Measurements from ENCODE around the gene INO80B.

DNA sequence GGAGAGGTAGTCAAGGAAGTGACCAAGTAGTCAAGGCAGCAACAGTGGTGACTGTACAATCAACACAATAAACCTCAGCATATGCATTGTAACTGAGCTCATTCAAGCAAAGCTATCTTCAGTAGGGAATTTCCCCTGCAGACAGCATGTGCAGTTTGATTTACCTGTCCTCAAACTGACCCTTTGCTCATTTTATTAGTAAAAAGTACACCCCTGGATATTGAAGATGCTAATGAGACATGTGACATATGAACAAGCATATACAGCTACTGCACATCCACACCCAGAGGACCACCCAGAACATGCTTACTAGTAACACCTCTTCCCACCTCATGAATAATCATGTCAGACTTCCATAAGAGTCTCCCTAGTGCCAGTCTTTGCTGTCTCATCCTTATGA lies 48.9 kb upstream of the INO80B start:
- TF ChIP-seq CHD2 (IDR thresholded peaks at IDR 0.05; ENCODE audit: low read length) (no peak), POLR2A (IDR thresholded peaks at IDR 0.05; ENCODE audit: control extremely low read depth in 1 of 2, low read depth in 2 of 2, low read length in 2 of 2) (no peak), CBX5 (IDR thresholded peaks at IDR 0.05; ENCODE audit: low read depth, low read length) (no peak), RAD21 (IDR thresholded peaks at IDR 0.05 in 1 of 2, conservative IDR thresholded peaks at IDR 0.05 in 1 of 2; ENCODE audit: low read depth in 2 of 2, low read length in 2 of 2) (no peak), CEBPB (IDR thresholded peaks at IDR 0.05; ENCODE audit: low read depth, low read length) (no peak), TEAD4 (IDR thresholded peaks at IDR 0.05; ENCODE audit: low read depth, low read length) (no peak)
- TF ChIP-seq, protein P1, sequence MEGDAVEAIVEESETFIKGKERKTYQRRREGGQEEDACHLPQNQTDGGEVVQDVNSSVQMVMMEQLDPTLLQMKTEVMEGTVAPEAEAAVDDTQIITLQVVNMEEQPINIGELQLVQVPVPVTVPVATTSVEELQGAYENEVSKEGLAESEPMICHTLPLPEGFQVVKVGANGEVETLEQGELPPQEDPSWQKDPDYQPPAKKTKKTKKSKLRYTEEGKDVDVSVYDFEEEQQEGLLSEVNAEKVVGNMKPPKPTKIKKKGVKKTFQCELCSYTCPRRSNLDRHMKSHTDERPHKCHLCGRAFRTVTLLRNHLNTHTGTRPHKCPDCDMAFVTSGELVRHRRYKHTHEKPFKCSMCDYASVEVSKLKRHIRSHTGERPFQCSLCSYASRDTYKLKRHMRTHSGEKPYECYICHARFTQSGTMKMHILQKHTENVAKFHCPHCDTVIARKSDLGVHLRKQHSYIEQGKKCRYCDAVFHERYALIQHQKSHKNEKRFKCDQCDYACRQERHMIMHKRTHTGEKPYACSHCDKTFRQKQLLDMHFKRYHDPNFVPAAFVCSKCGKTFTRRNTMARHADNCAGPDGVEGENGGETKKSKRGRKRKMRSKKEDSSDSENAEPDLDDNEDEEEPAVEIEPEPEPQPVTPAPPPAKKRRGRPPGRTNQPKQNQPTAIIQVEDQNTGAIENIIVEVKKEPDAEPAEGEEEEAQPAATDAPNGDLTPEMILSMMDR (IDR thresholded peaks at IDR 0.05; ENCODE audit: control extremely low read depth in 1 of 3, insufficient read depth in 1 of 3, low read depth in 1 of 3, low read length in 3 of 3) = no peak
- TF ChIP-seq, protein P2, sequence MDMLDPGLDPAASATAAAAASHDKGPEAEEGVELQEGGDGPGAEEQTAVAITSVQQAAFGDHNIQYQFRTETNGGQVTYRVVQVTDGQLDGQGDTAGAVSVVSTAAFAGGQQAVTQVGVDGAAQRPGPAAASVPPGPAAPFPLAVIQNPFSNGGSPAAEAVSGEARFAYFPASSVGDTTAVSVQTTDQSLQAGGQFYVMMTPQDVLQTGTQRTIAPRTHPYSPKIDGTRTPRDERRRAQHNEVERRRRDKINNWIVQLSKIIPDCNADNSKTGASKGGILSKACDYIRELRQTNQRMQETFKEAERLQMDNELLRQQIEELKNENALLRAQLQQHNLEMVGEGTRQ (IDR thresholded peaks at IDR 0.05; ENCODE audit: low read length) = no peak
- TF ChIP-seq, protein P3, sequence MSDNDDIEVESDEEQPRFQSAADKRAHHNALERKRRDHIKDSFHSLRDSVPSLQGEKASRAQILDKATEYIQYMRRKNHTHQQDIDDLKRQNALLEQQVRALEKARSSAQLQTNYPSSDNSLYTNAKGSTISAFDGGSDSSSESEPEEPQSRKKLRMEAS (IDR thresholded peaks at IDR 0.05) = no peak
